Neuron (in vitro differentiated cells): ENCODE results near the gene TNS4.

Experiments used
- H2AFZ ChIP-seq: one replicate; pipeline ENCODE4 v1.6.1; 2013; ENCODE audit warnings: low read depth, mild to moderate bottlenecking, inconsistent platforms, low read length, moderate library complexity
- H3K27me3 ChIP-seq: one replicate; pipeline ENCODE4 v1.6.1; 2013; ENCODE audit warnings: low read length; ENCODE audit not compliant: insufficient read depth
- H3K36me3 ChIP-seq: one replicate; pipeline ENCODE4 v1.6.1; 2013; ENCODE audit warnings: low read length; ENCODE audit not compliant: insufficient read depth
- H3K4me1 ChIP-seq: one replicate; pipeline ENCODE4 v1.6.1; 2013; ENCODE audit warnings: low read length; ENCODE audit not compliant: insufficient read depth
- H3K4me3 ChIP-seq: 2 replicates; pipeline ENCODE4 v1.5.1; 2013; ENCODE audit warnings: mild to moderate bottlenecking, low read length, moderate library complexity
- H3K9me3 ChIP-seq: one replicate; pipeline ENCODE4 v1.6.1; 2013; ENCODE audit warnings: low read length

Gene TNS4

GRCh38 chr17:40486522-40487370 is 14.7 kb downstream of the TNS4 start:
- no peak overlapping the region for H3K4me3 ChIP-seq
- no peaks in the 10 kb centered on the region for H3K9me3 ChIP-seq
- no peaks in the 10 kb centered on the region for H3K4me1 ChIP-seq
- H2AFZ ChIP-seq = no peak overlapping the region
- H3K27me3 ChIP-seq = peaks cover 19% of the 10 kb centered on the region
- H3K36me3 ChIP-seq = no peaks in the 10 kb centered on the region

GRCh38 chr17:40485851-40486521 is 15.4 kb downstream of the TNS4 start:
- no peaks in the 10 kb centered on the region for H3K36me3 ChIP-seq
- H3K4me3 ChIP-seq = no peak overlapping the region
- H3K4me1 ChIP-seq = no peaks in the 10 kb centered on the region
- peaks cover 19% of the 10 kb centered on the region for H3K27me3 ChIP-seq
- no peaks in the 10 kb centered on the region for H3K9me3 ChIP-seq
- no peak overlapping the region for H2AFZ ChIP-seq

- no peak overlapping the region for H2AFZ ChIP-seq
- H3K36me3 ChIP-seq = no peaks in the 10 kb centered on the region
- H3K4me1 ChIP-seq = no peaks in the 10 kb centered on the region
- peaks cover 14% of the 10 kb centered on the region for H3K27me3 ChIP-seq
- no peaks in the 10 kb centered on the region for H3K9me3 ChIP-seq
- H3K4me3 ChIP-seq = no peak overlapping the region
These were observed 16.4 kb downstream of the TNS4 start for GRCh38 chr17:40484973-40485530.

- Histone ChIP-seq H3K4me3 (no peak overlapping the region), H3K4me1 (no peaks in the 10 kb centered on the region), H2AFZ (no peak overlapping the region), H3K36me3 (no peaks in the 10 kb centered on the region), H3K9me3 (no peaks in the 10 kb centered on the region), H3K27me3 (peaks cover 11% of the 10 kb centered on the region)
These were observed 17.0 kb downstream of the TNS4 start for GRCh38 chr17:40484285-40484972.

- Histone ChIP-seq H3K4me3 (no peak overlapping the region), H2AFZ (no peak overlapping the region), H3K36me3 (no peaks in the 10 kb centered on the region), H3K9me3 (no peaks in the 10 kb centered on the region), H3K4me1 (no peaks in the 10 kb centered on the region), H3K27me3 (peaks cover 11% of the 10 kb centered on the region)
These were observed 17.7 kb downstream of the TNS4 start for GRCh38 chr17:40483679-40484078.

GRCh38 chr17:40482722-40483121 is 18.7 kb downstream of the TNS4 start:
- Histone ChIP-seq H3K36me3 (no peaks in the 10 kb centered on the region), H3K4me3 (no peak overlapping the region), H3K4me1 (no peaks in the 10 kb centered on the region), H2AFZ (no peak overlapping the region), H3K9me3 (no peaks in the 10 kb centered on the region), H3K27me3 (peaks cover 8% of the 10 kb centered on the region)

- no peak overlapping the region for H2AFZ ChIP-seq
These were observed 20.3 kb downstream of the TNS4 start for GRCh38 chr17:40481106-40481505.

GRCh38 chr17:40480501-40481003 is 20.9 kb downstream of the TNS4 start:
- no peak overlapping the region for H3K4me3 ChIP-seq
- H3K27me3 ChIP-seq = peaks cover 4% of the 10 kb centered on the region
- no peaks in the 10 kb centered on the region for H3K36me3 ChIP-seq
- no peak overlapping the region for H2AFZ ChIP-seq
- H3K9me3 ChIP-seq = no peaks in the 10 kb centered on the region
- peaks cover 3% of the 10 kb centered on the region for H3K4me1 ChIP-seq

More at GRCh38 chr17:40481106-40481505, 20.3 kb downstream of the TNS4 start:
- no peaks in the 10 kb centered on the region for H3K36me3 ChIP-seq
- no peak overlapping the region for H3K4me3 ChIP-seq
- no peaks in the 10 kb centered on the region for H3K9me3 ChIP-seq
- H3K27me3 ChIP-seq = peaks cover 4% of the 10 kb centered on the region
- H3K4me1 ChIP-seq = no peaks in the 10 kb centered on the region

- no peak overlapping the region for H3K4me3 ChIP-seq
- H3K9me3 ChIP-seq = no peaks in the 10 kb centered on the region
- H3K4me1 ChIP-seq = peaks cover 3% of the 10 kb centered on the region
- peaks cover 2% of the 10 kb centered on the region for H3K27me3 ChIP-seq
- no peak overlapping the region for H2AFZ ChIP-seq
- no peaks in the 10 kb centered on the region for H3K36me3 ChIP-seq
These were observed 21.5 kb downstream of the TNS4 start for GRCh38 chr17:40479754-40480480.

- Histone ChIP-seq H3K36me3 (no peaks in the 10 kb centered on the region), H3K4me3 (no peak overlapping the region), H3K4me1 (peaks cover 3% of the 10 kb centered on the region)
These were observed 22.9 kb downstream of the TNS4 start for GRCh38 chr17:40478486-40478885.

GRCh38 chr17:40477796-40478195 is 23.6 kb downstream of the TNS4 start:
- Histone ChIP-seq H3K36me3 (no peaks in the 10 kb centered on the region), H2AFZ (no peak overlapping the region), H3K9me3 (no peaks in the 10 kb centered on the region)

More at GRCh38 chr17:40478486-40478885, 22.9 kb downstream of the TNS4 start:
- H3K9me3 ChIP-seq = no peaks in the 10 kb centered on the region
- no peaks in the 10 kb centered on the region for H3K27me3 ChIP-seq
- H2AFZ ChIP-seq = no peak overlapping the region

GRCh38 chr17:40475234-40475908 is 26.1 kb downstream of the TNS4 start:
- no peak overlapping the region for H2AFZ ChIP-seq
- no peaks in the 10 kb centered on the region for H3K27me3 ChIP-seq
- H3K9me3 ChIP-seq = peaks cover 7% of the 10 kb centered on the region
- H3K4me3 ChIP-seq = no peak overlapping the region
- peaks cover 8% of the 10 kb centered on the region for H3K4me1 ChIP-seq
- H3K36me3 ChIP-seq = no peaks in the 10 kb centered on the region

More at GRCh38 chr17:40477796-40478195, 23.6 kb downstream of the TNS4 start:
- Histone ChIP-seq H3K27me3 (no peaks in the 10 kb centered on the region), H3K4me1 (peaks cover 3% of the 10 kb centered on the region), H3K4me3 (no peak overlapping the region)
